Activated T-helper 17 cell treated with anti-CD3 and anti-CD28 coated beads, Interleukin-2, amount 50 U/mL, for 72 hours (primary cell): ENCODE results near the gene PLEKHM3. TPM values are rescaled to one million over a fixed set of nuclear protein-coding genes. Genes with fewer than 3 reads are reported as not detected.
"Not testable (repeated sequence)": the region's sequence is repeated elsewhere in the genome, so short reads cannot be mapped to it uniquely, and the experiment has no call there.

Experiments used
- ATAC-seq: fragments of 150-1000 bp; cut with Tn5 transposase; replicated peaks from 2 replicates; pipeline ENCODE4 v1.10.0; 2021; ENCODE audit warnings: mild to moderate bottlenecking, moderate library complexity
- H3K27ac Mint-ChIP-seq: one replicate; pipeline ENCODE4 v1.8.0; 2022; ENCODE audit warnings: mixed read lengths
- H3K27me3 Mint-ChIP-seq: one replicate; pipeline ENCODE4 v1.8.0; 2022; ENCODE audit warnings: mixed read lengths
- H3K36me3 Mint-ChIP-seq: one replicate; pipeline ENCODE4 v1.8.0; 2022; ENCODE audit warnings: low read depth, mild to moderate bottlenecking, mixed read lengths
- H3K4me1 Mint-ChIP-seq: one replicate; pipeline ENCODE4 v1.8.0; 2022; ENCODE audit warnings: mixed read lengths
- H3K4me3 Mint-ChIP-seq: one replicate; pipeline ENCODE4 v1.8.0; 2022; ENCODE audit warnings: mild to moderate bottlenecking, mixed read lengths
- H3K9me3 Mint-ChIP-seq: one replicate; pipeline ENCODE4 v1.8.0; 2022; ENCODE audit warnings: mixed read lengths
- total RNA-seq, 2 donors: library from RNA; stranded (reverse); gene quantifications; one replicate each; pipeline ENCODE4 v1.2.3, GENCODE V29; 2022

Gene PLEKHM3
- total RNA-seq, 2 donors from 2014 or later = 3.2 to 5.3 TPM

DNA sequence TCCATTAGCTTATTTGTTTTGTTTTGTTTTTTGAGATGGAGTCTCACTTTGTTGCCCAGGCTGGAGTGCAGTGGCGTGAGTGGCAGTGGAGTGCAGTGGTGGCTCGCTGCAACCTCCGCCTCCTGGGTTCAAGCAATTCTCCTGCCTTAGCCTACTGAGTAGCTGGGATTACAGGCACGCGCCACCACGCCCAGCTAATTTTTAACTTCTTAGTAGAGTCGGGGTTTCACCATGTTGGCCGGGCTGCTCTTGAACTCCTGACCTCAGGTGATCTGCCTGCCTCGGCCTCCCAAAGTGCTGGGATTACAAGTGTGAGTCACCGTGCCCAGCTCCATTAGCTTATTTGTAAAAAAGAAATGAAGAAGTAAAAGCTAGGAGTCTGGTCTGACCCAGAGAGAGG is 213.7 kb downstream of the PLEKHM3 start:
- not testable (repeated sequence) for H3K9me3 Mint-ChIP-seq, H3K27ac Mint-ChIP-seq, H3K36me3 Mint-ChIP-seq, H3K4me1 Mint-ChIP-seq, H3K27me3 Mint-ChIP-seq, H3K4me3 Mint-ChIP-seq, ATAC-seq

DNA sequence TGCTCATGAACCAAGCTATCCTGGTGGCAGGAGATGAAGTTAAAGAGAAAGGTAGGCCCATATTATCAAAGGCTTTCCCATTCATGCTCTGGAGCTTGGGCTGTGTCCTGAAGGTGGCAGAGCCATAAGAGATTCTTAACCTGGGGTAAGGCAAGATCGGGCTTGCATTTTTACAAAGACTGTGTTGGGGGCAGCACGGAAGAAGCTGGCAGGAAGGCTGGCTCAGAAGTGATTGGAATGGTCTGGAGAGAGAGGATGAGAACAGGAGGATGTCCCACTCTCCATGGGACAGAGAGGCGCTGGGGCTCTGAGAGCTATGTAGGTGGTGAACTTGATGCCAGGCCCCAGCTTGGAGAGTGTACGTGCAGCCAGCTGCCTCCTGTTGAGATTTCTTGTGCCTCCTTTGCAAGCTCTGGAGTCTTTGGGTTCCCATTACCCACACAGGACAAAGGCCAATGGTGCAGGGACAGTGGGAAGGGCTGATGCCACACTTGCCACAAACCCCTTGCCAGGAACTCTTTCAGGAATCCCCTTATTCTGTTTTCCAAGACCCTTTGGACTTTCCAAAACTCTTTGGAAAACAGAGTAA is 215.0 kb downstream of the PLEKHM3 start:
- peaks cover 4% of the 10 kb centered on the region for H3K4me1 Mint-ChIP-seq
- H3K27me3 Mint-ChIP-seq = peaks cover 9% of the 10 kb centered on the region
- no peak overlapping the region for H3K27ac Mint-ChIP-seq
- no peaks in the 10 kb centered on the region for H3K36me3 Mint-ChIP-seq
- H3K9me3 Mint-ChIP-seq = no peaks in the 10 kb centered on the region
- no peak overlapping the region for H3K4me3 Mint-ChIP-seq
- no peak for ATAC-seq

DNA sequence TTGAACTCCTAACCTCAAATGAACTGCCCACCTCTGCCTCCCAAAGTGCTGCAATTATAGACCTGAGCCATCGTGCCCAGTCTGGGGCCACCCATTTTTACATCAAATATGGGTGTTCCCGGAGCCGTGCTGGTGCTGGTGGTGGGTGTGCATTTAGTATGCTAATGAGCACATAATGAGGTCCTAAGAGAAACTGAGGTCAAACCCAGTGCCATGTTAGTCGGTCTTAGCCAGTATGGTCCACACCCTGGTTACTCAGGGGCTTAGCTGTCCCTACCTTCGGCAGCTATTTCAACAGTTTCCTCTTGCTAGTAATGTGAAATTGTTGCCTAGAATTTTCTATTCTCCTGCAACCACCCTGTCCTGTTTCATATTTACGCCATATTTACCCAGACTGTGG is 217.2 kb downstream of the PLEKHM3 start:
- no peak overlapping the region for H3K4me3 Mint-ChIP-seq
- no peak overlapping the region for H3K27ac Mint-ChIP-seq
- no peaks in the 10 kb centered on the region for H3K9me3 Mint-ChIP-seq
- H3K4me1 Mint-ChIP-seq = peaks cover 4% of the 10 kb centered on the region
- ATAC-seq = no peak
- H3K36me3 Mint-ChIP-seq = no peaks in the 10 kb centered on the region
- peaks cover 9% of the 10 kb centered on the region for H3K27me3 Mint-ChIP-seq

DNA sequence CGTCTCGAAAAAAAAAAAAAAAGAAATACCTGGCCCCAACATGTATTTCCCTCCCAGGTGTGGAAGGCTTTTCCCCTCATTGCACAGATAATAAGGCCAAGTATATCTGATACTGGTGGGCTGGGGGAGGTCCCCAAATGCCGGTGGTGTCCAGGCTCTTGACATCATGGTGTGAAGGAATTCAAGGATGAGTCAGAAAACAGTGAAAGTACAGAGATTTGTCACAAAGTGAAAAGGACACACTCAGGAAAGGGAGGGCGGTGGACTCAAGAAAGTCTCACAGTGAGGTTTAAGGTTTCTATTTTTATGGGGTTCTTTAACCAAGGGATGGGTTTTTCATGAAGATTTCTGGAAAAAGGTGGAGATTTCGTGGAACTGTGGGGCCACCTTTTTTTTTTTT is 217.8 kb downstream of the PLEKHM3 start:
- Mint-ChIP-seq H3K4me3 (no peak overlapping the region), H3K36me3 (no peaks in the 10 kb centered on the region), H3K4me1 (peaks cover 4% of the 10 kb centered on the region), H3K9me3 (no peaks in the 10 kb centered on the region), H3K27me3 (peaks cover 9% of the 10 kb centered on the region), H3K27ac (no peak overlapping the region)
- ATAC-seq = peak; percentile 90

DNA sequence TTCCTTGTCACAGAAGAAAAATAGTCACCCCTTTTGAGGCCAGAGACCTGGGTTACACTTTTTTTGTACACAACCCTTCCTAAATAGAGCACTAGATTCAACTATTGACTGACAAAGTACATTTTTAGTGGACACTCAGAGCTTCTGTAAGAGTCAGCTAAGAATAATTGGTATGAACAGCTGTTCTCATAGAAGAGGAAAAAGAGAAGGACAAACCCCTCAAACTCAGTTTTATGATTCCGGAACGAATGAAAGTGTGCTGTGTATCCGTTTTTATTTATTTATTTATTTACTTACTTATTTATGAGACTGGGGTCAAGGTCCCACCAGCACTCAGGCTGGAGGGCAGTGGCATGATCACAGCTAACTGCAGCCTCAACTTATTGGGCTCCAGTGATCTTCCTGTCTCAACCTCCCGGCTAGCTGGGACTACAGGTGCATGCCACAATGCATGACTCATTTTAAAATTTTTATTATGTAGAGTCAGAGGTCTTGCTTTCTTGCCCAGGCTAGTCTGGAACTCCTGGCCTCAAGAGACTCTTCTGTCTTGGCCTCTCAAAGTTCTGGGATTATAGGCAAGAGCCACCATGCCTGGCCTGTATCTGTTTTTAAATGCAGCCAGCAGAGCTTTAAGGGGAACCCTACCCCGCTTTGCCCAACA is 219.6 kb downstream of the PLEKHM3 start:
- Mint-ChIP-seq H3K9me3 (no peaks in the 10 kb centered on the region), H3K27ac (no peak overlapping the region)

DNA sequence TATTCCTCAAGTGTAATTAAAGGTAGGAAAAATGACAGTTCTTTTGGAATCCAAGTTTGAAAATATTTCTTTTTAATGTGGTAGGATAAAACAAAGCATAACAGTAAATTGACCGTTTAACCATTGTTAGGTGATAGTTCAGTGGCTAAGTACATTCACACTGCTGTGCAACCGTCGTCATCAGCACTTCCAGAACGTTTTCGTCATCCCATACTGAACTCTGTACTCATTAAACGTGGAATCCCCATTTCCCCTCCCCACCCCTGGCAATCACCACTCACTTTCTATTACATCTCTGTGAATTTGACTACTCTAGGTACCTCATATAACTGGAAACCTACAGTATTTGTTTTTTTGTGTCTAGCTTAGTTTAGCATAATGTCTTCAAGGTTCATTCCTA is 222.7 kb downstream of the PLEKHM3 start:
- Mint-ChIP-seq H3K4me3 (no peak overlapping the region), H3K27me3 (peaks cover 3% of the 10 kb centered on the region), H3K27ac (no peak overlapping the region), H3K36me3 (no peaks in the 10 kb centered on the region), H3K4me1 (peaks cover 3% of the 10 kb centered on the region), H3K9me3 (no peaks in the 10 kb centered on the region)
- no peak for ATAC-seq

More for the DNA sequence above, 219.6 kb downstream of the PLEKHM3 start:
- Mint-ChIP-seq H3K4me3 (no peak overlapping the region), H3K27me3 (peaks cover 9% of the 10 kb centered on the region), H3K4me1 (peaks cover 4% of the 10 kb centered on the region), H3K36me3 (no peaks in the 10 kb centered on the region)
- no peak for ATAC-seq

DNA sequence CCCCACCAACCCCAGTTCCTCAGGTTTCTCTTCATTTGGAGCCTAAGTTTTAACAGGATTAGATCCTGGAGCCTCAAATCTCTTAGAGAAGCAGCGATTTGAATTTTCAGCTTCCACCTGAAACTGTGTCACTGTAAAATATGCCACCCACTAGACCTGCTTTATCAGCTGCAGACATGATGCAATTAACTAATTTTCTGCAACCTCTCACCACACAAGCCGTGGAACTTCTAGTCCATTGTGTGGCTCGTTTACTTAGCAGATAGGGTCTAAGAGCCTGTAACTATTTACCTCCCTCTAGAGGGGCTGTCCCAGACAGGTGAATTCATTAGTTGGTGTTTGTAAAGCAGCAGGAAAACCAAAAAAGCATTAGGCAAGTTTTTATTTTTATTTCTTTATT is 224.1 kb downstream of the PLEKHM3 start:
- ATAC-seq = no peak
- H3K27me3 Mint-ChIP-seq = no peaks in the 10 kb centered on the region
- H3K27ac Mint-ChIP-seq = no peak overlapping the region
- H3K9me3 Mint-ChIP-seq = no peaks in the 10 kb centered on the region
- H3K4me1 Mint-ChIP-seq = no peaks in the 10 kb centered on the region
- no peaks in the 10 kb centered on the region for H3K36me3 Mint-ChIP-seq
- H3K4me3 Mint-ChIP-seq = no peak overlapping the region

DNA sequence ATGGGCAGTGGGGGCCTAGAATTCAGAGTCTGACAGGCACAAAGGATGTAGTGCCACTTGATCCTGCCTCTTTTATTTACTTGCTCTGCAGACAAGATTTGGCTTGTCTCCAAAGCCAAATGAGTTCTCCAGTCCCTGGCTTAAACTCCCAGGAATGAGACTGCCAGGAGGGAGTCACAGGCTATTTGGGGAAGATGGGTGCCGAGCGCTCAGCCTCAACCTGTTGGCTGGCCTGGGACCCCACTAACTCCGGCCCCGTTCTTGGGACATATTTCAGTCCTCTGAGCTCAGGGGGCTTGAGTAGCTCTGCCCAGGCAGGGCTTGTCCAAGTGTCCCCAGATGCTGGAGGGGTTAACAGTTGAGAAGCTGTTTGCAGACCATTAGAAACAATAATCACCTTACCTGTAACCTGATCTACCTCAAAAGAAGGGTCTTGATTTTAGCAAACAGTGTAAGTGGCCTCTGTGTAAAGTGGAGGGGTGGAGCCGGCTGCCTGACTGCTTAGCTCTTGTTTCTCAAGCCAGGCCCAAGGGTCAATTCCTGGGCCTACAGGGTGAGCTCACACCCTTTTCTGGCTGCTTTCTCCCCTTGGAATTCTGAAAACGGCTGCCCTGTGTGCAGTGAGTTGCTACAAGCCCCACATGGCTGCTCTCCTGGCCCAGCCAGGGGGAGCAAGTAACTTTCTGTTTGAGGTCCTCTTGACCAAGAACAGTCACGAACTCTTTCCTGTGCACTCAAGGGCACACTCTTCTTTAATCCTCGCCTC is 228.6 kb downstream of the PLEKHM3 start:
- H3K4me1 Mint-ChIP-seq = no peaks in the 10 kb centered on the region
- no peak overlapping the region for H3K27ac Mint-ChIP-seq
- H3K9me3 Mint-ChIP-seq = no peaks in the 10 kb centered on the region
- ATAC-seq = no peak
- H3K27me3 Mint-ChIP-seq = peaks cover 8% of the 10 kb centered on the region
- H3K4me3 Mint-ChIP-seq = no peak overlapping the region
- no peaks in the 10 kb centered on the region for H3K36me3 Mint-ChIP-seq

DNA sequence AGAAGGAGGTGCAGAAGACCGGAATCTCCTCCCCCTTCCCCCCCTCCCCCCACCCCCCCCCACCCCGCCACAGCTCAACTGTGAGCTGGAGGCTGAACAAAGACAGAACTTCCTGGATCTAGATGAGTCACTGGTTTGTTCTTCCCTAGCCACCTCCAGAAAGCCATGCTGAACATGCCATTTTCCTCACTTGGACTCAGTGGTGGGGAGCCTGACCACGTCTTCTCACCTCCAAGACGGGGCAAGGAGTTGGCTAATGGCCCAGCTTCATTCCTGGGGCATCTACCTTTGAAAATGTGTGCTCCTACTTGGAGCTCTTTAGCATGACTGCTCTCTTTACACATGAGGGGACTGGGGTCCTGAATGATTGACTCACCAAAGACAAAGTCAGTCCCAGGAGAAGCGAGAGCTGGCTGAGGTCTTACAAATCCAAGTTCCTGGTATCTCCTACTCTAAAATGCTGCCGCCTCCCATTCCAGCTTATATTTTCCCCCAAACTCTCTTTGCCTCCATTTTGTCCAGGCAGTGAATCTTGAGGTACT is 233.0 kb downstream of the PLEKHM3 start:
- Mint-ChIP-seq H3K4me3 (no peak overlapping the region), H3K27ac (no peak overlapping the region), H3K27me3 (peaks cover 20% of the 10 kb centered on the region), H3K4me1 (no peaks in the 10 kb centered on the region), H3K9me3 (no peaks in the 10 kb centered on the region), H3K36me3 (no peaks in the 10 kb centered on the region)
- ATAC-seq = no peak

DNA sequence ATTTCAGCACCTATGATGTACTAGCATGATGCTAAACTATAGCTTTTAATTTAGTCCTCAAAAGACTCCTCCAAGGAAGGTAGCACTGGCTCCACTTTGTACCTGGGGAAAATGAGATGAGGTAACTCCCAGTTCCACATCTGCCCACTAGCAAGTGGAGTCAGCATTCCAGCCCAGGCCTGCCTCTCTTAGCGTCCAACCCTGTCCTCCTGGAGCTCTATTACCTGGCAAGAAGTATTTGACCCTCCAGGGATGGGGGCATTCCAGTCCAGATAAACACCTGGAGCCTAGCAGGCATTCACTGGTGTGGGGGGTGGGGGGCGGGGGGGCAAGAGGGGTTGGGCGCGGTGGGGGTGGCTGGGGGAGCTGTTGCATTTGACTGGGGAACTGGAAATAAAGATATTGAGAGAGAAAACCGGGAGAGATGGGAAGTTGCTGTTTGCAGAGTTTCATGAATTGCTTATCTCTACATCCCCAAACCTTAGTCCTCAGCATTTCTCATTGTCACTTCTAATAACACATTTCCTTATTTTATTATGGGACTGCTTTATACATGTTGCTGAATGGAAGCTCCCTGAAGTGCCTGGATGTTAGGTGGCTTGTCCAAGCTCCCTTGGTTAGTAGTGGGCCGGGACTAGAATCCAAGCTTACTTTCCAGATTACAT is 233.6 kb downstream of the PLEKHM3 start:
- ATAC-seq = no peak
- Mint-ChIP-seq H3K4me1 (no peaks in the 10 kb centered on the region), H3K27me3 (peaks cover 20% of the 10 kb centered on the region), H3K27ac (no peak overlapping the region), H3K36me3 (no peaks in the 10 kb centered on the region), H3K4me3 (no peak overlapping the region), H3K9me3 (no peaks in the 10 kb centered on the region)

DNA sequence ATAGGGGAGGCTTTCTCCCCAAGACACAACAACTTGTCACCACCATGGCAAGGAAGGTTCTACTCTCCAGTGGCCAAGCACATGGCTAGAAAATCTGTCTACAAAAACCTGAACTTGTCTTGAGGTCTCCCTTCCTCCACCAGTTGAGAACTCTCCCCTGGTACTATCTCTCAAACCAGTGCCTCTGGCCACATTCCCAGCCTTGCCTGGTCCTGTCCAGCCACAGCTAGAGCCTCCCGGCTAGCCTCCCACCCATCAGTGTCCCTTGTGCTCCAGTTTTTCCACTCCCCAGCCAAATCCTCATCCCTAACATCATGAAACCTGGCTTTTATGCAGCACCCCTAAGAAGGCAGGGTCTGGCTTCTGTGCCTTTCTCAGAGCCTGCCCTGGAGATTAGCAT is 234.4 kb downstream of the PLEKHM3 start:
- Mint-ChIP-seq H3K4me1 (no peaks in the 10 kb centered on the region), H3K36me3 (no peaks in the 10 kb centered on the region), H3K9me3 (no peaks in the 10 kb centered on the region), H3K27me3 (peaks cover 20% of the 10 kb centered on the region), H3K4me3 (no peak overlapping the region), H3K27ac (peak overlapping the region; percentile 16)
- ATAC-seq = no peak

DNA sequence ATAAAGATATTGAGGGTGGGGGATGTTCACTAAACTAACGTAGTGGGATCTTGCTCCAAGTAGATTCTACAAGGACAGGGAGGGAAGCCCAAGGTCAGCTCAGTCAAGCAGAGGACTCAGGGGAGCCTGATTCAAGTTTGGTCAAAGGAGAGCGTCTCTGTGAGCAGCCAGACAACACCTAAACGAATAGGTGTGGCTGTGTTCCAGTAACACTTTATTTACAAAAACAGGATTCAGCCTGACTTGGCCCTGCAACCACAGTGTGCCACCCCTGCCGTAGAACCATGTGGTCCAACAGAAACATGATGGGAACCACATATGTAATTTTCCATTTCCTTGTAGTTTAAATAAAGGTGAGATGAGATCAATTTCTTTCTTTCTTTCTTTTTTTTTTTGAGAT is 237.5 kb downstream of the PLEKHM3 start:
- H3K4me3 Mint-ChIP-seq = no peak overlapping the region
- H3K4me1 Mint-ChIP-seq = no peaks in the 10 kb centered on the region
- no peak for ATAC-seq
- H3K9me3 Mint-ChIP-seq = no peaks in the 10 kb centered on the region
- peaks cover 16% of the 10 kb centered on the region for H3K27me3 Mint-ChIP-seq
- no peak overlapping the region for H3K27ac Mint-ChIP-seq
- no peaks in the 10 kb centered on the region for H3K36me3 Mint-ChIP-seq

DNA sequence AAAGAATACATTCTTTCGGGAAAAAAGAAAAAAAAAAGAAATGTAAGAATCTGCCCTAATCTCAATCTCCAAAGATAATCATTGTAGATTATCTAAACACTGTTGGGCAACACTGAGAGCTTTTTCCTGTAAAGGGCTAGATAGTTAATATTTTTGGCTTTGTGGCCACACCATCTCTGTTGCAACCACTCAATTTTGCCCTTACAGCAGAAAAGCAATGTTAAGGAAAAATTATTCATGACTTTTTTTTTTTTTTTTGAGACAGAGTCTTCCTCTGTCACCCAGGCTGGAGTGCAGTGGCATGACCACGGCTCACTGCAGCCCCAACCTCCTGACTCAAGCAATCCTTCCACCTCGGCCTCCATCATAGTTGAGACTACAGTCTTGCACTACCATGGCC is 238.3 kb downstream of the PLEKHM3 start:
- Mint-ChIP-seq H3K27ac (no peak overlapping the region), H3K27me3 (peaks cover 16% of the 10 kb centered on the region), H3K4me3 (no peak overlapping the region), H3K36me3 (no peaks in the 10 kb centered on the region), H3K9me3 (no peaks in the 10 kb centered on the region), H3K4me1 (no peaks in the 10 kb centered on the region)
- ATAC-seq = no peak

DNA sequence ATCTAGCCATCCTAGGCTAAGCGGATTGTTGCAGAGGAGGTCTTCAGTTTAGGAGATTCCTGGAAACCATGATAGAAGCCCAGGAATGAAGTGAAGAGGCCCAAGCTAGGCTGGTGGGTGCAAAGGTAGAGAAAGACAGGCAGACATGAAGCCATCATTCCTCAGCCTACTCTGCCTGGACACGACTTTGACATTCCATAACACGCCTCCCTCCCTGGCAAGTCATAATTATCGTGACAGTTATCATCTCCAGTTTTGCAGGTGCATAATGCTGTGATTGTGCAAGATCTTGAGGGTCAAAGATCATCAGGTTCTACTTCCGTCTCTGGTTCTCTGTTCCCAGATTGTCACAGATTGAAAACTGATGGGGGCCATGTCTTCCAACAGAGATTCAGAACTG is 240.4 kb downstream of the PLEKHM3 start:
- H3K4me3 Mint-ChIP-seq = no peak overlapping the region
- H3K9me3 Mint-ChIP-seq = no peaks in the 10 kb centered on the region
- no peak for ATAC-seq
- no peaks in the 10 kb centered on the region for H3K4me1 Mint-ChIP-seq
- H3K36me3 Mint-ChIP-seq = no peaks in the 10 kb centered on the region
- no peak overlapping the region for H3K27ac Mint-ChIP-seq
- peaks cover 12% of the 10 kb centered on the region for H3K27me3 Mint-ChIP-seq
